ENCODE results near the gene CAGE1. TPM values are rescaled to one million over a fixed set of nuclear protein-coding genes. Genes with fewer than 3 reads are reported as not detected.

CAGE1 gene
- not detected in 2 replicates for total RNA-seq

- Histone ChIP-seq H3K36me3 (ENCODE audit: control insufficient read depth, insufficient read depth, low read length) (no peaks in the 10 kb centered on the region), H3K4me3 (ENCODE audit: low read depth, low read length) (peak within 1 kb of the TSS; percentile 89), H3K27me3 (ENCODE audit: control insufficient read depth, insufficient read depth, low read length) (no peaks in the 10 kb centered on the region)
- DNase-seq (ENCODE audit: low read depth): peak; percentile 84
- TF ChIP-seq CTCF (IDR thresholded peaks at IDR 0.05; ENCODE audit: insufficient read depth, low read length, poor library complexity, severe bottlenecking): peak; percentile 21
Measured at GRCh38 chr6:7389451-7390225, at the start of gene CAGE1, which contains the start of gene RIOK1. TSS of gene CAGE1 (minus strand) at chr6:7389742. CDS start at chr6:7387173, 2,569 bp downstream. TSS of gene RIOK1 (plus strand) at chr6:7389808. CDS start at chr6:7390003, 195 bp downstream.

- no peak for TF ChIP-seq CTCF (IDR thresholded peaks at IDR 0.05; ENCODE audit: insufficient read depth, low read length, poor library complexity, severe bottlenecking)
- Histone ChIP-seq H3K36me3 (ENCODE audit: control insufficient read depth, insufficient read depth, low read length) (no peaks in the 10 kb centered on the region), H3K27me3 (ENCODE audit: control insufficient read depth, insufficient read depth, low read length) (no peaks in the 10 kb centered on the region), H3K4me3 (ENCODE audit: low read depth, low read length) (no peak overlapping the region)
- DNase-seq (ENCODE audit: low read depth): no peak
Measured at GRCh38 chr6:7439228-7439627, 49.7 kb upstream of the CAGE1 start.

GRCh38 chr6:7438011-7438410 is 48.5 kb upstream of the CAGE1 start:
- Histone ChIP-seq H3K36me3 (ENCODE audit: control insufficient read depth, insufficient read depth, low read length) (no peaks in the 10 kb centered on the region), H3K4me3 (ENCODE audit: low read depth, low read length) (no peak overlapping the region), H3K27me3 (ENCODE audit: control insufficient read depth, insufficient read depth, low read length) (no peaks in the 10 kb centered on the region)
- no peak for DNase-seq (ENCODE audit: low read depth)
- TF ChIP-seq CTCF (IDR thresholded peaks at IDR 0.05; ENCODE audit: insufficient read depth, low read length, poor library complexity, severe bottlenecking): no peak

- DNase-seq (ENCODE audit: low read depth): no peak
- Histone ChIP-seq H3K4me3 (ENCODE audit: low read depth, low read length) (no peak overlapping the region), H3K36me3 (ENCODE audit: control insufficient read depth, insufficient read depth, low read length) (no peaks in the 10 kb centered on the region), H3K27me3 (ENCODE audit: control insufficient read depth, insufficient read depth, low read length) (no peaks in the 10 kb centered on the region)
- TF ChIP-seq CTCF (IDR thresholded peaks at IDR 0.05; ENCODE audit: insufficient read depth, low read length, poor library complexity, severe bottlenecking): no peak
Measured at GRCh38 chr6:7434672-7435071, 45.1 kb upstream of the CAGE1 start.

GRCh38 chr6:7433121-7433617 is 43.6 kb upstream of the CAGE1 start:
- Histone ChIP-seq H3K4me3 (ENCODE audit: low read depth, low read length) (no peak overlapping the region), H3K36me3 (ENCODE audit: control insufficient read depth, insufficient read depth, low read length) (no peaks in the 10 kb centered on the region), H3K27me3 (ENCODE audit: control insufficient read depth, insufficient read depth, low read length) (no peaks in the 10 kb centered on the region)
- no peak for TF ChIP-seq CTCF (IDR thresholded peaks at IDR 0.05; ENCODE audit: insufficient read depth, low read length, poor library complexity, severe bottlenecking)
- DNase-seq (ENCODE audit: low read depth): no peak
